ENCODE data around the gene PRX.

PRX gene

GRCh38 chr19:40393894-40394815, 19.0 kb downstream of the PRX start:
- Histone ChIP-seq H3K4me1 (ENCODE audit: insufficient read depth, low read length) (no peaks in the 10 kb centered on the region), H3K4me3 (ENCODE audit: low read length) (no peak overlapping the region), H3K36me3 (ENCODE audit: insufficient read depth, low read depth, low read length) (no peaks in the 10 kb centered on the region), H3K27ac (ENCODE audit: low read length) (no peak overlapping the region), H3K9me3 (ENCODE audit: insufficient read depth, low read depth, low read length) (no peaks in the 10 kb centered on the region), H3K27me3 (ENCODE audit: insufficient read depth, low read length) (peaks cover 7% of the 10 kb centered on the region), H3K9ac (ENCODE audit: low read depth, low read length) (no peak overlapping the region)

DNA sequence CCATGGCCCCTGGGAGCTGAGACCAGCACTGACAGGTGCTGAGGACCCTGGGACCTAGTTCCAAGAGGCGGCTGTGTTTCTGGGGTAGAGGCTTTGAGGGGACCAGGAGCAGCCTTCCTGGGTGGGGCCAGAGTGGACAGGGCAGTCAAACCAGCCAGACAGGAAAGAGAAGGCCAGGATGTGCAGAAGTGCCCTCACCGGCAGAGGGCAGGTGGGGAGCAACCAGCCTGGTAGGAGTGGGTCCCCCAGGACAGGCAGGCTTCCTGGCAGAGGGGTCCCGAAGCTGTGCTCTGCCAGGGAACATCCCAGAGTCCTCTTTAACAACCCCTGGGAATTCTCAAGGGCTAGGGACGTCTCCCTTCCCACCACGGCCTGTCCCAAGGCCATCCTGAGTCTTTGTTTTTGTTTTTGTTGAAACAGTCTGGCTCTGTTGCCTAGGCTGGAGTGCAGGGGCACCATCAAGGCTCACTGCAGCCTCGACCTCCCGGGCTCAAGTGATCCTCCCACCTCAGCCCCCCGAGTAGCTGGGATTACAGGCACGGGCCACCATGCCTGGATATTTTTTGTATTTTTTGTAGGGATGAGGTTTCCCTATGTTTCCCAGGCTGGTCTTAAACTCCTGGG, 20.2 kb downstream of the PRX start:
- Histone ChIP-seq H3K9me3 (ENCODE audit: insufficient read depth, low read depth, low read length) (no peaks in the 10 kb centered on the region), H3K4me3 (ENCODE audit: low read length) (no peak overlapping the region), H3K36me3 (ENCODE audit: insufficient read depth, low read depth, low read length) (no peaks in the 10 kb centered on the region), H3K27me3 (ENCODE audit: insufficient read depth, low read length) (peaks cover under 1% of the 10 kb centered on the region; the same call in 1 of the 2 replicates), H3K9ac (ENCODE audit: low read depth, low read length) (no peak overlapping the region), H3K27ac (ENCODE audit: low read length) (no peak overlapping the region), H3K4me1 (ENCODE audit: insufficient read depth, low read length) (no peaks in the 10 kb centered on the region)

GRCh38 chr19:40392123-40392522, 21.1 kb downstream of the PRX start:
- Histone ChIP-seq H3K9me3 (ENCODE audit: insufficient read depth, low read depth, low read length) (no peaks in the 10 kb centered on the region), H3K27me3 (ENCODE audit: insufficient read depth, low read length) (no peaks in the 10 kb centered on the region), H3K9ac (ENCODE audit: low read depth, low read length) (no peak overlapping the region), H3K27ac (ENCODE audit: low read length) (no peak overlapping the region), H3K4me1 (ENCODE audit: insufficient read depth, low read length) (no peaks in the 10 kb centered on the region), H3K4me3 (ENCODE audit: low read length) (no peak overlapping the region), H3K36me3 (ENCODE audit: insufficient read depth, low read depth, low read length) (no peaks in the 10 kb centered on the region)

DNA sequence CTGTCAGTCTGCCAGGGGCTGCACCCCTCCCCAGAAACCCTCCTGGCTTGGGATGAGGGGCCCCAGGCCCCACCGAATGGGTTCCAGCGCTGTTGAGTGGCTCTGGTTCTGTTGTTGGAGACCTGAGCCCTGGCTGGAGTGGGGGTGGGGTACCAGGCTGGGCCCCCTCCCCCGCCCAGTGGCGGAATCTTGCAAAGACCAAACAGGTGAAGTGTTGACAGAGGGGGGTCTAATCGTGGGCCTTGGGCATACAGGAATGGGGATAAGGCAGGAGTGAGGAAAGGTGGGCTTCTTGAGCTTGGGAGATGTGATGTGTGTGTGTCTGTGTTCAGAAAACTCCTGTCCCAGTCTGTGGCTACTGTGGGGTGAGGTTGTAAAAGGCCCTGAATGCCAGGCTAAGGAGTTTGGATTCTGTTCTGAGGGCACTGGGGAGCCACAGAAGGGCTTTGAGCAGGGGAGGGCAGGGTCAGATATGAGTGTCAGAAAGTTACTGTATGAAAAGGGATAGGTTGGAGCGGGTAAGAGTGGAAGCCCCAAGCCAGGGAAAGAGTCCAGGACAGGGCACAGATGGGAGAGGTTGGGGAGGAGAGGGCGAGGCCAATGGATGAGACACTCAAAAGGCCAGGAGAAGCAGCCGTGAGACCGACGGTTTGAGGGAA, 23.0 kb downstream of the PRX start, which contains the start of gene HIPK4:
Gene HIPK4 (minus strand): TSS at position 98 of the 659 bp plus-strand sequence. CDS start 279 bp downstream, outside the sequence.
- no peak within 1 kb of the TSS for H3K27ac ChIP-seq (ENCODE audit: low read length)
- no peak within 1 kb of the TSS for H3K4me3 ChIP-seq (ENCODE audit: low read length)
- no peaks in the 10 kb centered on the region for H3K36me3 ChIP-seq (ENCODE audit: insufficient read depth, low read depth, low read length)
- no peak within 1 kb of the TSS for H3K9ac ChIP-seq (ENCODE audit: low read depth, low read length)
- no peaks in the 10 kb centered on the region for H3K4me1 ChIP-seq (ENCODE audit: insufficient read depth, low read length)
- H3K27me3 ChIP-seq (ENCODE audit: insufficient read depth, low read length) = no peaks in the 10 kb centered on the region
- no peaks in the 10 kb centered on the region for H3K9me3 ChIP-seq (ENCODE audit: insufficient read depth, low read depth, low read length)

DNA sequence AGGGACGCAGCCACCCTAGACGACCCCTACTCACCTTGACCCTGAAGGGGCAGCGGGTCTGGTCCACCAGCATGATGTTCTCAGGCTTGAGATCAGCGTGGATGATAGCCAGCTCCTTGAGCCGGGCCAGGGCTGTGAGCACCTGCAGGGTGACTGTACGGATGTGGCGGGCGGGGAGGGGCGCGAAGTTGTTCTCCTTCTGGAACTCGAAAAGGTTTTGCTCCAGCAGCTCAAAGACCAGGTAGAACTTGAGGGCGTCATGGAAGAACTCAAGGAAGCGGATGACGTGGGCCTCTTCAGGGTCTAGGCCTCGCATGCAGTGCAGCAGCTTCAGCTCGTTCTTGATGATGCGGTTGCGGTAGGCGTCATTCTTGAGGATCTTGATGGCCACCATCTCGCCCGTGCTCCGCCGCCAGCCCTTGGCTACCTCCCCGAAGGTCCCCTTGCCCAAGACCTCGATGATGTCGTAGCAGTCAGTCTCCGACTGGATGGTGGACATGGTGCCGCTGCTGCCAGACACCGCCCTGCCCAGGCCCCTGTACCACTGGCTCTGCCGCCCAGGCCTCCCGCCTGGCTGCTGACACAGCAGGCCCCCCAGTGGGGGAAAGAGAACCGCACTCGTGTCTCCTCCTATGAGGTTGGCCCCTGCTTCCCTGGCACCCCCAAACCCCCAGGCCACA, 23.6 kb downstream of the PRX start:
- Histone ChIP-seq H3K9me3 (ENCODE audit: insufficient read depth, low read depth, low read length) (no peaks in the 10 kb centered on the region), H3K27me3 (ENCODE audit: insufficient read depth, low read length) (no peaks in the 10 kb centered on the region), H3K9ac (ENCODE audit: low read depth, low read length) (no peak overlapping the region), H3K4me1 (ENCODE audit: insufficient read depth, low read length) (no peaks in the 10 kb centered on the region), H3K36me3 (ENCODE audit: insufficient read depth, low read depth, low read length) (no peaks in the 10 kb centered on the region), H3K4me3 (ENCODE audit: low read length) (no peak overlapping the region), H3K27ac (ENCODE audit: low read length) (no peak overlapping the region)

GRCh38 chr19:40388481-40388880, 24.7 kb downstream of the PRX start:
- H3K9ac ChIP-seq (ENCODE audit: low read depth, low read length) = no peak overlapping the region
- H3K27me3 ChIP-seq (ENCODE audit: insufficient read depth, low read length) = no peaks in the 10 kb centered on the region
- no peaks in the 10 kb centered on the region for H3K4me1 ChIP-seq (ENCODE audit: insufficient read depth, low read length)
- H3K4me3 ChIP-seq (ENCODE audit: low read length) = no peak overlapping the region
- no peak overlapping the region for H3K27ac ChIP-seq (ENCODE audit: low read length)
- no peaks in the 10 kb centered on the region for H3K36me3 ChIP-seq (ENCODE audit: insufficient read depth, low read depth, low read length)
- no peaks in the 10 kb centered on the region for H3K9me3 ChIP-seq (ENCODE audit: insufficient read depth, low read depth, low read length)

DNA sequence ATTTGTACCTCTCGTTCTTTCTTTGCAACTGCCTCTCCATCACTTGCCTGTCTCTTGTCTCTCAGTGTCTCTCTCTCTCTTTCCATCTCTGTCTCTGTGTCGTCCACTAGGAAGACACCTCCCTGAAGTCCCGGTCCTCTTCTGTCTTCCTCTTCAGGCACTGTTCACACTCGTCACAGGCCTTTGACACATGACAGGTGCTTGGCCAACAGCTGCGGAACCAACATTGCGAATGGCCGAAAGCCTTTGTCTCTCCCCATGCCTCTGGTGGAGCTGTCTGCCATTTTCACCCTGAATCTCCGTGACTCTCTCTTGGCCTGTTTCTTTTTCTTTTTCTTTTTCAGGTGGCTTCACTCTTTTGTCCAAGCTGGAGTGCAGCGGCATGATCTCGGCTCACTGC, 26.0 kb downstream of the PRX start:
- H3K4me1 ChIP-seq (ENCODE audit: insufficient read depth, low read length) = no peaks in the 10 kb centered on the region
- no peak overlapping the region for H3K9ac ChIP-seq (ENCODE audit: low read depth, low read length)
- no peaks in the 10 kb centered on the region for H3K9me3 ChIP-seq (ENCODE audit: insufficient read depth, low read depth, low read length)
- H3K27ac ChIP-seq (ENCODE audit: low read length) = no peak overlapping the region
- no peaks in the 10 kb centered on the region for H3K36me3 ChIP-seq (ENCODE audit: insufficient read depth, low read depth, low read length)
- H3K4me3 ChIP-seq (ENCODE audit: low read length) = no peak overlapping the region
- no peaks in the 10 kb centered on the region for H3K27me3 ChIP-seq (ENCODE audit: insufficient read depth, low read length)

- Histone ChIP-seq H3K9ac (ENCODE audit: low read depth, low read length) (no peak overlapping the region), H3K27me3 (ENCODE audit: insufficient read depth, low read length) (no peaks in the 10 kb centered on the region), H3K9me3 (ENCODE audit: insufficient read depth, low read depth, low read length) (no peaks in the 10 kb centered on the region), H3K4me1 (ENCODE audit: insufficient read depth, low read length) (no peaks in the 10 kb centered on the region), H3K27ac (ENCODE audit: low read length) (no peak overlapping the region), H3K36me3 (ENCODE audit: insufficient read depth, low read depth, low read length) (peaks cover 3% of the 10 kb centered on the region), H3K4me3 (ENCODE audit: low read length) (no peak overlapping the region)
These were observed 29.4 kb downstream of the PRX start for GRCh38 chr19:40383668-40384248.

DNA sequence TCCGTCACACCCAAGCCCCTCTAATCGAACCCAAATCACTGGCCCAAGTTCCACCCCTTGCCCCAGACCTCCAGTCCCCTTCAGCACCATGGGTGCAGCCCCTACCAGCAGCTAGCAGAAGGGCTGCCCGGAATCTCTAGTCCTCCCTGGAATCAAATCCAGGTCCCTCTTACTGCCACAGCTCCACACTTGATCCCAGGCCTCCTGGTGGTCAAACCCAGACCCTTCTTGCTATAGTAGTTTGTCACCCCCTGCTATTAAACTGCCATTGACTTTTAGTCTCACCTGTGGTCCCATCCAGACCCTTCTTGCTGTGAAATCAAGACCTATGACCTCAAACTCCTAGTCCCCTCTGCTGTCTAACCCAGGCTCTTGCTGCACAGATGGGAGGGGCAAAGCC, 31.9 kb downstream of the PRX start:
- no peak overlapping the region for H3K27ac ChIP-seq (ENCODE audit: low read length)
- no peak overlapping the region for H3K4me3 ChIP-seq (ENCODE audit: low read length)
- peaks cover 15% of the 10 kb centered on the region for H3K36me3 ChIP-seq (ENCODE audit: insufficient read depth, low read depth, low read length)
- no peaks in the 10 kb centered on the region for H3K9me3 ChIP-seq (ENCODE audit: insufficient read depth, low read depth, low read length)
- no peaks in the 10 kb centered on the region for H3K27me3 ChIP-seq (ENCODE audit: insufficient read depth, low read length)
- no peaks in the 10 kb centered on the region for H3K4me1 ChIP-seq (ENCODE audit: insufficient read depth, low read length)
- H3K9ac ChIP-seq (ENCODE audit: low read depth, low read length) = no peak overlapping the region

DNA sequence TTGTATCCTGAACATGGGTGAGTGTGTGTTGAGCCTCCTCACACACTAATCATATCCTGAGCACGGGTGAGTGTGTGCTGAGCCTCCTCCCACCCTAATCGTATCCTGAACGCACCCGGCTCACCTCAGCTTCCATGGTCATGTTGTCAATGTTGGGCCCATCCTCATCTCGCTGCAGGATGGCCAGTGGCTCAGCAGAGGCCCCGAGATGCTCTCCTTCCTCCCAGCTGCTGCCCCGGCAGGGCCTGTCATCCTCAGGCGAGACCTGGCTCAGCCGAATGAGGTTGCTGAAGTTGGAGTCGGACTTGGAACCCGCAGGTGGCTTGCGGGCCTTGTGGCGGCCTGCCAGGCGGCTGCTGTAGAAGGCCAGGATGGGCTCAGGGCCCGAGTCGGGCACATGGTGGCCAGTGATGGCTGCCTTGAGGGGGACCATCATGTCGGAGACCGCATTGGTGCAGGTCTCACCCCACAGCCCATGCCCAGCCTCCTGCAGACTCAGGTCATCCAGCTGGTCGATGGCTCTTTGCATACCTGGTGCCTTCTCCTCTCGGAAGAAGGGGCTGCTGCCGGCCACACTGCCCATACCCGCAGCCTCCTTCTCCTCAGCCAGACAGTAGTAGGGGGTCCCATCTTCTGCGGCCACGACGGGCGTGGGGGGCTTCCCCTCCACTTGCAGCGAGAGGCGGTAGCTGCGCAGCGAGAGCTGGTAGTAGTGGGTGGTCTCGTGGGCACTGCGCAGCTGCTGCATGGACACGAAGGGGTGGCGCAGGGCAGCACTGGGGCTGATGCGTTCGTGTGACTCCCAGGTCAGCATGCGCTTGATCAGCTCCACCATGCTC, 32.8 kb downstream of the PRX start:
- Histone ChIP-seq H3K9ac (ENCODE audit: low read depth, low read length) (no peak overlapping the region), H3K4me3 (ENCODE audit: low read length) (no peak overlapping the region), H3K27ac (ENCODE audit: low read length) (no peak overlapping the region)

More for the DNA sequence above, 32.8 kb downstream of the PRX start:
- Histone ChIP-seq H3K36me3 (ENCODE audit: insufficient read depth, low read depth, low read length) (peaks cover 15% of the 10 kb centered on the region), H3K9me3 (ENCODE audit: insufficient read depth, low read depth, low read length) (no peaks in the 10 kb centered on the region), H3K27me3 (ENCODE audit: insufficient read depth, low read length) (no peaks in the 10 kb centered on the region), H3K4me1 (ENCODE audit: insufficient read depth, low read length) (no peaks in the 10 kb centered on the region)

Measured in iPS-20b (cell line).